ENCODE measurements around the gene SPAG16.

- no peak for TF ChIP-seq EZH2 (IDR thresholded peaks at IDR 0.05; ENCODE audit: insufficient read depth, low read length)
- no peak for TF ChIP-seq CTCF (IDR thresholded peaks at IDR 0.05; ENCODE audit: insufficient read depth, low read depth, low read length)
Measured at GRCh38 chr2:214184461-214184860, 900.2 kb downstream of the SPAG16 start.

Measured in astrocyte (in vitro differentiated cells and primary cell).